HFFc6 (cell line): ENCODE measurements around the gene DHRS13. TPM values are rescaled to one million over a fixed set of nuclear protein-coding genes. Genes with fewer than 3 reads are reported as not detected.

Source experiments
- DNase-seq: peaks from one replicate; pipeline ENCODE4 v3.0.0-alpha.2; 2018
- H3K27ac Mint-ChIP-seq: 2 replicates; pipeline ENCODE4 v1.8.0; 2020; ENCODE audit warnings: mild to moderate bottlenecking, mixed read lengths
- H3K27me3 Mint-ChIP-seq: 2 replicates; pipeline ENCODE4 v1.8.0; 2021; ENCODE audit warnings: mild to moderate bottlenecking, moderate library complexity, mixed read lengths; ENCODE audit not compliant: insufficient read depth
- H3K36me3 Mint-ChIP-seq: 2 replicates; pipeline ENCODE4 v1.8.0; 2021; ENCODE audit warnings: low read depth, mixed read lengths
- H3K4me1 Mint-ChIP-seq: 2 replicates; pipeline ENCODE4 v1.8.0; 2020; ENCODE audit warnings: low read depth, mixed read lengths
- H3K4me3 Mint-ChIP-seq: 2 replicates; pipeline ENCODE4 v1.8.0; 2020; ENCODE audit warnings: mild to moderate bottlenecking, moderate library complexity, mixed read lengths
- H3K9me3 Mint-ChIP-seq: 2 replicates; pipeline ENCODE4 v1.8.0; 2020; ENCODE audit warnings: mild to moderate bottlenecking, mixed read lengths
- total RNA-seq, 6 experiments: library from RNA; stranded (reverse); fragmentation: NEBNext Ultra II Directional; extraction: Animal tissue kit (Norgen Biotek cat#: 25700); gene quantifications; 2 replicates in 1 of 6; 3 replicates in 5 of 6; pipeline ENCODE4 v1.2.3, GENCODE V29; 2021
- TF ChIP-seq, protein P1 (sequence below): fragments of 200-600 bp; sonication (generic); IDR thresholded peaks from 2 replicates; pipeline ENCODE4 v1.5.0; 2021; ENCODE audit warnings: antibody characterized with exemption, mild to moderate bottlenecking

The DHRS13 gene
- total RNA-seq, 6 experiments from 2014 or later: 1.5 to 3.0 (median 2.2) TPM

DNA sequence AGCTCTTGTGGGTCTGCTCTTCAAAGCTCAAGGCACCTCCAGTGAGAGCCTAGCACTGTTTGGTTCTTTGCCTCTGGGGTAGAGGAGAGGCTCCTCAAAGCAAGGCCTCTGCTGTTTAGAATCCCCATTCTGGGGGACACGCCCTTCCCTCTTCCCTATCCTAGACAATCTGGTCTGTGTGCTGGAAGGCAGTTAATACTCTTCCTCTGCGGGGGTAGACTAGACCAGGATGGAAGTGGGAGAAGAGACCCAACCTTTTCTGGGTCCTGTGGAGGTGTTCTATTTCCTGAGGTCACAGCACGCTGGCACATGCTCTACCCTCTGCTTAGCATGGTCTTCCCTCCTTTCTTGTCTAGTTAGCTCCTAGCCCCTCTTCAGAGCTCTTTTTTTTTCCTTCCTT lies 40.3 kb downstream of the DHRS13 start:
- Mint-ChIP-seq H3K4me3 (no peak overlapping the region), H3K9me3 (no peaks in the 10 kb centered on the region), H3K27ac (no peak overlapping the region), H3K27me3 (peaks cover 2% of the 10 kb centered on the region), H3K4me1 (peaks cover 5% of the 10 kb centered on the region), H3K36me3 (0 out of 2 replicates have a peak, but pooled peaks cover 9% of the 10 kb centered on the region)
- TF ChIP-seq, protein P1, sequence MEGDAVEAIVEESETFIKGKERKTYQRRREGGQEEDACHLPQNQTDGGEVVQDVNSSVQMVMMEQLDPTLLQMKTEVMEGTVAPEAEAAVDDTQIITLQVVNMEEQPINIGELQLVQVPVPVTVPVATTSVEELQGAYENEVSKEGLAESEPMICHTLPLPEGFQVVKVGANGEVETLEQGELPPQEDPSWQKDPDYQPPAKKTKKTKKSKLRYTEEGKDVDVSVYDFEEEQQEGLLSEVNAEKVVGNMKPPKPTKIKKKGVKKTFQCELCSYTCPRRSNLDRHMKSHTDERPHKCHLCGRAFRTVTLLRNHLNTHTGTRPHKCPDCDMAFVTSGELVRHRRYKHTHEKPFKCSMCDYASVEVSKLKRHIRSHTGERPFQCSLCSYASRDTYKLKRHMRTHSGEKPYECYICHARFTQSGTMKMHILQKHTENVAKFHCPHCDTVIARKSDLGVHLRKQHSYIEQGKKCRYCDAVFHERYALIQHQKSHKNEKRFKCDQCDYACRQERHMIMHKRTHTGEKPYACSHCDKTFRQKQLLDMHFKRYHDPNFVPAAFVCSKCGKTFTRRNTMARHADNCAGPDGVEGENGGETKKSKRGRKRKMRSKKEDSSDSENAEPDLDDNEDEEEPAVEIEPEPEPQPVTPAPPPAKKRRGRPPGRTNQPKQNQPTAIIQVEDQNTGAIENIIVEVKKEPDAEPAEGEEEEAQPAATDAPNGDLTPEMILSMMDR: no peak
- DNase-seq: no peak

DNA sequence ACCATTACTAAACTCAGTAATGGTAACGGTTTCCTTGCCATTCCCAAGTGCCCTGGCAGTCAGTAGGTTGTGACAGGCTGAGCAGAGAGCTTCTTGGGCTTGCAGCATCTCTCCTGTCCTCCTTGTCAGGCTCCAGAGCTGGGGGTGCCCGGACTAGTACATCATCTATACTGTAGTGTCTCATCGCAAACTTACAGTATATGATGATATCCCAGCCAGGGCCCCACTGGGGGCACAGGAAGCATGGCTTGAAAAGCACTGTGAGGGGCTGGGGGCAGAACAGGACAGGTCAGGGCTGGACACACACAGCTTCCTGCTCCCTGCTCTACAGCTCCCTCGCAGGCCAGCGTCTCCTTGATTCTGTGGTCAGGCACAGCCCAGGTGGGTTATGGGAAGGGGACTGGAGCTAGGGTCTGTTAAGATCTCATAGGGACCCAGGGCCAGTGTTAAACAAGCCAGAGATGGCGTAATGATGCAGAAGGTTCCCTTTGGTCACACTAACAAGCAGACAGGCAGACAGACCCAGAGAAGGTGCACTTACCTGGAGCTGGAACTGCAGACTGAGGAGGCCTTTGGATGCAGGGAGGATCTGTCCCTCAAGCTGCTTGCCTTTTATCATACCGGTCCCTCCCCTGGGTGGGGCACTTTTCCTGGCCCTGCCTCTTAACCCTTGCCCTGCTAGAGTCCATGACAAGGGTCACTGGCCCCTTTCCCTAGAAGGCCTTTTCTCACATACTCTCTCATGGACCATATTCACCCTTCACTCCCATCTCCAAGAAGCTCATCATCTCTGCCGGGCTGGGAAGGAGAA lies 41.3 kb downstream of the DHRS13 start:
- no peak overlapping the region for H3K4me3 Mint-ChIP-seq
- peaks cover 5% of the 10 kb centered on the region for H3K4me1 Mint-ChIP-seq
- 0 out of 2 replicates have a peak, but pooled peaks cover 9% of the 10 kb centered on the region for H3K36me3 Mint-ChIP-seq
- no peaks in the 10 kb centered on the region for H3K9me3 Mint-ChIP-seq
- TF ChIP-seq, protein P1: no peak
- no peak overlapping the region for H3K27ac Mint-ChIP-seq
- no peaks in the 10 kb centered on the region; the same call in 1 of the 2 replicates for H3K27me3 Mint-ChIP-seq
- no peak for DNase-seq

DNA sequence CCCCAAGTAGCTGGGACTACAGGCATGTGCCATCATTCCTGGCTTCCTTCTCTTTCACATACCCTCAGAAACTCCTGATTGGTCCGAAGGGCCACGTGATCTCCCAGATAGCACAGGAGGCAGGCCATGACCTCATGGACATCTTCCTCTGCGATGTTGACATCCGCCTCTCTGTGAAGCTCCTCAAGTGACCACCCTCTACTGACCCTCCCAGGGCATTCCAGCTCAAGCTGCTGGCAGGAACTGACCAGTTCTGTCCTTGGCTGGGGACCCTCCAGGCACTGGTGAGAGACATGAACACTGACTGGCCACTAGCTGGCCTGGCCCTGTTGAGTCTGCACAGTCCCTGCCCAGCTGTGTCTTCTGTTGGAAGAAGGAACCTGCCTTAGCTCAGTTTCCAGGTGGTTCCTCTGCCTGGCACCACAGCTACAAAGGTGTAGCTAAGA lies 42.5 kb downstream of the DHRS13 start:
- Mint-ChIP-seq H3K27ac (no peak overlapping the region), H3K4me1 (0 out of 2 replicates have a peak, but pooled peaks cover 10% of the 10 kb centered on the region), H3K27me3 (no peaks in the 10 kb centered on the region; the same call in 1 of the 2 replicates), H3K9me3 (no peaks in the 10 kb centered on the region), H3K4me3 (no peak overlapping the region), H3K36me3 (0 out of 2 replicates have a peak, but pooled peaks cover 9% of the 10 kb centered on the region)
- DNase-seq: no peak
- TF ChIP-seq, protein P1: no peak

DNA sequence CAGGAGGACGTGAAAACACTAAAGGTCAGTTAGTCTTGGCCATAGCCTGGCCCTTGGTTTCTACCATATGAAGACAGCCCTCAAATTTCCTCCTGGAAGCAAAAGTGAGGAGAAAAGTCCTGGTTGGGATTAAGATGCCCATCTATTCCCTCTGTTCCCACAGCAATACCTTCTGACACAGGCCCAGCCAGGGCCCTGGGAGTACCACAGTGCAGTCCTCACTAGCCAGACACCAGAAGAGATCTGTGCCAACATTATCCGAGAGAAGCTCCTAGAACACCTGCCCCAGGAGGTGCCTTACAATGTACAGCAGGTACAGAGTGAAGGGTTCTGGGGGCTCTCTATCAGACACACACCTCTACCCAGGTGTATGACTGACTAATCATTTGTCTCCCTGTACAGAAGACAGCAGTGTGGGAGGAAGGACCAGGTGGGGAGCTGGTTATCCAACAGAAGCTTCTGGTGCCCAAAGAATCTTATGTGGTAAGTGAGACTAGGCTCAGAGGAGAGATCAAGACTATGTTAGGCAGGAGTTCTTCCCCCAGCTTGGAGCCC lies 44.0 kb downstream of the DHRS13 start:
- DNase-seq: no peak
- H3K4me1 Mint-ChIP-seq: 0 out of 2 replicates have a peak, but pooled peaks cover 13% of the 10 kb centered on the region
- no peak overlapping the region for H3K27ac Mint-ChIP-seq
- no peaks in the 10 kb centered on the region for H3K9me3 Mint-ChIP-seq
- TF ChIP-seq, protein P1: no peak
- H3K36me3 Mint-ChIP-seq: 0 out of 2 replicates have a peak, but pooled peaks cover 9% of the 10 kb centered on the region
- H3K4me3 Mint-ChIP-seq: no peak overlapping the region
- no peaks in the 10 kb centered on the region; the same call in 1 of the 2 replicates for H3K27me3 Mint-ChIP-seq

DNA sequence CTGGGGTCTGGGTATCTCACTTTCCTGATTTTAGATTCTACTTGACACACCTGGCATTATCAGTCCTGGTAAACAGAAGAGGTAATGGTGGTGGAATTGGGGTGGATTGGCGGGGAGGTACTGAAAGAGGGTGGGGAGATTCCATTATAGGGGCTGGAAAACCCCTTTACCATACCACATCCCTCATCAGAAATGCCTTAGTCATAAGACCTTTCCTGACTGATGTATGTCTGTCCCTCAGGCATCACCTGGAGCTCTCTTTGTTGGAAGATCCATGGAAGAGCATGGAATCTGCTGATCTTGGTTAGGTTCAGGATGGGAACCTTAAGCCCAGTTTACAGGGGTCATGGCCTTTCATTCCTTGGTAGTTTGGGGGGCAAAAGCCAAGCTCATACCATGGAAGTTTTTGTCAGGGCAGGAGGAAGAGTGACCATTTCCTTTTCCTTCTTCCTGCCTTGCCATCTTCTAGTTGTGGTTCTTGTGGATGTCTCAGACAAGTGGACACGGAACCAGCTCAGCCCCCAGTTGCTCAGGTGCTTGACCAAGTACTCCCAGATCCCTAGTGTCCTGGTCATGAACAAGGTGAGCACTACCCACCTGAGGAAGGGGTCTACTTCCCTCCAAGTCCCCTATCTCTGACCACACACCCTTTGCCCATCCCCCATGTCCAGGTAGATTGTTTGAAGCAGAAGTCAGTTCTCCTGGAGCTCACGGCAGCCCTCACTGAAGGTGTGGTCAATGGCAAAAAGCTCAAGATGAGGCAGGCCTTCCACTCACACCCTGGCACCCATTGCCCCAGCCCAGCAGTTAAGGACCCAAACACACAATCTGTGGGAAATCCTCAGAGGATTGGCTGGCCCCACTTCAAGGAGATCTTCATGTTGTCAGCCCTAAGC lies 44.7 kb downstream of the DHRS13 start:
- H3K4me3 Mint-ChIP-seq: no peak overlapping the region

More for the DNA sequence above, 44.7 kb downstream of the DHRS13 start:
- no peaks in the 10 kb centered on the region for H3K9me3 Mint-ChIP-seq
- H3K4me1 Mint-ChIP-seq: 0 out of 2 replicates have a peak, but pooled peaks cover 13% of the 10 kb centered on the region
- DNase-seq: no peak
- H3K27ac Mint-ChIP-seq: no peak overlapping the region
- H3K27me3 Mint-ChIP-seq: no peaks in the 10 kb centered on the region; the same call in 1 of the 2 replicates
- 0 out of 2 replicates have a peak, but pooled peaks cover 9% of the 10 kb centered on the region for H3K36me3 Mint-ChIP-seq
- TF ChIP-seq, protein P1: no peak
